IMR-90 (cell line): ENCODE data around the gene ATP11A. TPM values are rescaled to one million over a fixed set of nuclear protein-coding genes. Genes with fewer than 3 reads are reported as not detected.

Experiments used
- ATAC-seq: fragments of 200-7000 bp; cut with Tn5 transposase; 2 replicates; pipeline ENCODE4 v1.9.1; 2020; ENCODE audit warnings: low read depth, mild to moderate bottlenecking, moderate library complexity
- BruUV-seq: library from RNA; stranded (reverse); fragments of 400-500 nt; replicated peaks from 2 replicates; lab custom pipeline; 2021; lab: Mats Ljungman, UMichigan
- CTCF ChIA-PET: fragments of 300-600 bp; formaldehyde crosslinking; extraction: SDS; loops from one replicate; lab custom pipeline; 2021; ENCODE audit warnings: antibody characterized with exemption; lab: Yijun Ruan, JAX
- POLR2A ChIA-PET: fragments of 300-600 bp; sonication (Branson Sonifier 250); formaldehyde crosslinking; loops from one replicate; lab custom pipeline; 2022; ENCODE audit warnings: antibody characterized with exemption; ENCODE audit not compliant: unreplicated experiment; lab: Charles Lee
- DNase-seq: peaks from one replicate; pipeline ENCODE4 v3.0.0; 2013
- H2AFZ ChIP-seq: replicated peaks from 2 replicates; pipeline ENCODE3; 2013; ENCODE audit warnings: low read length, mild to moderate bottlenecking; ENCODE audit not compliant: poor library complexity
- H2AK5ac ChIP-seq: 2 replicates; pipeline ENCODE4 v1.6.1; 2013; ENCODE audit warnings: low read depth, low read length, inconsistent platforms
- H2AK9ac ChIP-seq: replicated peaks from 2 replicates; pipeline ENCODE3; 2013; ENCODE audit warnings: mild to moderate bottlenecking, low read depth, low read length, moderate library complexity; ENCODE audit not compliant: poor library complexity
- H2BK120ac ChIP-seq: 2 replicates; pipeline ENCODE4 v1.6.1; 2013; ENCODE audit warnings: low read depth, low read length, inconsistent platforms
- H2BK15ac ChIP-seq: 3 replicates; pipeline ENCODE4 v1.6.1; 2013; ENCODE audit warnings: low read depth, low read length, inconsistent platforms
- H2BK20ac ChIP-seq: 2 replicates; pipeline ENCODE4 v1.6.1; 2013; ENCODE audit warnings: low read depth, mild to moderate bottlenecking, inconsistent platforms, low read length, moderate library complexity
- H2BK5ac ChIP-seq: 2 replicates; pipeline ENCODE4 v1.6.1; 2013; ENCODE audit warnings: mild to moderate bottlenecking, low read depth, low read length, inconsistent platforms; ENCODE audit not compliant: poor library complexity, severe bottlenecking
- H3K14ac ChIP-seq: replicated peaks from 2 replicates; pipeline ENCODE4 v1.6.1; 2013; ENCODE audit warnings: low read depth, low read length, inconsistent platforms
- H3K18ac ChIP-seq: 2 replicates; pipeline ENCODE4 v1.6.1; 2013; ENCODE audit warnings: low read depth, low read length, control low read depth
- H3K23ac ChIP-seq: 2 replicates; pipeline ENCODE4 v1.6.1; 2013; ENCODE audit warnings: low read depth, low read length, inconsistent platforms
- H3K27ac ChIP-seq: 2 replicates; pipeline ENCODE4 v1.5.1; 2013; ENCODE audit warnings: mild to moderate bottlenecking, control low read depth, low read length; ENCODE audit not compliant: insufficient read depth
- H3K27me3 ChIP-seq: 2 replicates; pipeline ENCODE4 v1.6.1; 2013; ENCODE audit warnings: low read length; ENCODE audit not compliant: control insufficient read depth, insufficient read depth
- H3K36me3 ChIP-seq: 2 replicates; pipeline ENCODE4 v1.6.1; 2013; ENCODE audit warnings: low read length, mixed read lengths; ENCODE audit not compliant: control insufficient read depth, insufficient read depth
- H3K4ac ChIP-seq: 2 replicates; pipeline ENCODE4 v1.6.1; 2013; ENCODE audit warnings: low read depth, low read length, inconsistent platforms
- H3K4me1 ChIP-seq: 2 replicates; pipeline ENCODE4 v1.6.1; 2013; ENCODE audit warnings: low read length, mixed read lengths; ENCODE audit not compliant: control insufficient read depth, insufficient read depth
- H3K4me2 ChIP-seq: 2 replicates; pipeline ENCODE4 v1.6.1; 2013; ENCODE audit warnings: low read depth, mild to moderate bottlenecking, control low read depth, low read length, moderate library complexity
- H3K4me3 ChIP-seq: 2 replicates; pipeline ENCODE4 v1.5.1; 2013; ENCODE audit warnings: low read depth, mild to moderate bottlenecking, control low read depth, low read length, moderate library complexity; ENCODE audit not compliant: insufficient read depth
- H3K56ac ChIP-seq: 2 replicates; pipeline ENCODE4 v1.6.1; 2013; ENCODE audit warnings: low read length, inconsistent platforms; ENCODE audit not compliant: insufficient read depth; ENCODE audit errors: extremely low read depth
- H3K79me1 ChIP-seq, 2 experiments: 2 replicates each; pipeline ENCODE4 v1.6.1; 2013; ENCODE audit warnings: low read length in 2 of 2, inconsistent platforms in 1 of 2, low read depth in 1 of 2
- H3K9ac ChIP-seq: 2 replicates; pipeline ENCODE4 v1.6.1; 2013; ENCODE audit warnings: low read depth, low read length, control low read depth
- H3K9me1 ChIP-seq: 2 replicates; pipeline ENCODE4 v1.6.1; 2013; ENCODE audit warnings: low read length, inconsistent platforms; ENCODE audit not compliant: insufficient read depth
- H3K9me3 ChIP-seq: 2 replicates; pipeline ENCODE4 v1.6.1; 2013; ENCODE audit warnings: low read length; ENCODE audit not compliant: control insufficient read depth, insufficient read depth
- H4K20me1 ChIP-seq: 2 replicates; pipeline ENCODE4 v1.6.1; 2013; ENCODE audit warnings: low read length, inconsistent platforms; ENCODE audit not compliant: insufficient read depth
- H4K5ac ChIP-seq: 2 replicates; pipeline ENCODE4 v1.6.1; 2013; ENCODE audit warnings: mild to moderate bottlenecking, low read depth, low read length, control low read depth
- H4K8ac ChIP-seq, 2 experiments: 2 replicates each; pipeline ENCODE4 v1.6.1; 2013; ENCODE audit warnings: low read depth in 2 of 2, low read length in 2 of 2, control low read depth in 1 of 2, inconsistent platforms in 1 of 2
- H4K91ac ChIP-seq: 2 replicates; pipeline ENCODE4 v1.6.1; 2013; ENCODE audit warnings: low read depth, low read length, inconsistent platforms; ENCODE audit not compliant: insufficient read depth
- BHLHE40 ChIP-seq: fragments of 150-350 bp; IDR thresholded peaks from 2 replicates; pipeline ENCODE4 v1.6.1; 2016; ENCODE audit warnings: mild to moderate bottlenecking, low read depth, low read length
- CEBPB ChIP-seq: IDR thresholded peaks from 2 replicates; pipeline ENCODE4 v1.6.1; 2012; ENCODE audit warnings: low read depth, low read length, improper control_type of control experiment
- CHD1 ChIP-seq: IDR thresholded peaks from 2 replicates; pipeline ENCODE4 v1.6.1; 2012; ENCODE audit warnings: low read depth, low read length, improper control_type of control experiment
- MAFK ChIP-seq: IDR thresholded peaks from 2 replicates; pipeline ENCODE4 v1.6.1; 2012; ENCODE audit warnings: low read depth, low read length, improper control_type of control experiment
- MAZ ChIP-seq: IDR thresholded peaks from 2 replicates; pipeline ENCODE4 v1.6.1; 2012; ENCODE audit warnings: low read depth, mild to moderate bottlenecking, low read length, improper control_type of control experiment, moderate library complexity, borderline replicate concordance
- MXI1 ChIP-seq: IDR thresholded peaks from 2 replicates; pipeline ENCODE4 v1.6.1; 2012; ENCODE audit warnings: low read depth, mild to moderate bottlenecking, low read length, moderate library complexity, borderline replicate concordance
- NFE2L2 ChIP-seq: fragments of 150-350 bp; IDR thresholded peaks from 2 replicates; pipeline ENCODE4 v1.6.1; 2016; ENCODE audit warnings: low read depth, mild to moderate bottlenecking, low read length
- RAD21 ChIP-seq: IDR thresholded peaks from 2 replicates; pipeline ENCODE4 v1.6.1; 2012; ENCODE audit warnings: low read length, improper control_type of control experiment
- RCOR1 ChIP-seq: IDR thresholded peaks from 2 replicates; pipeline ENCODE4 v1.6.1; 2012; ENCODE audit warnings: mild to moderate bottlenecking, low read length, improper control_type of control experiment; ENCODE audit not compliant: insufficient replicate concordance
- SMC3 ChIP-seq: fragments of 150-350 bp; IDR thresholded peaks from 2 replicates; pipeline ENCODE4 v1.6.1; 2016; ENCODE audit warnings: low read depth, mild to moderate bottlenecking, antibody characterized with exemption, low read length, moderate library complexity
- WGBS, 2 experiments: methylation state at CpG; one replicate each; pipeline versions ENCODE4 v1.1.5 to v1.1.7; 2013; ENCODE audit warnings: missing lambda C conversion rate in 2 of 2; ENCODE audit not compliant: insufficient read length in 1 of 2; ENCODE audit errors: extremely low coverage in 2 of 2; 5-methylcytosine and 5-hydroxymethylcytosine counted together
- dilution Hi-C: fragments of 300-500 bp; cut with HindIII; formaldehyde crosslinking; loops from one replicate; pipeline ENCODE4 v1.14.3; 2018; ENCODE audit warnings: low sequenced_read_pairs; ENCODE audit not compliant: unreplicated experiment
- in situ Hi-C: fragments of 300-500 bp; cut with MboI; formaldehyde crosslinking; loops from 3 replicates; pipeline ENCODE4 v1.14.3; 2019; ENCODE audit warnings: low sequenced_read_pairs, inconsistent platforms, mixed read lengths
- intact Hi-C: fragments of 100-400 bp; cut with micrococcal nuclease; formaldehyde crosslinking; loops from 2 replicates; pipeline ENCODE4 v1.10.0; 2022
- polyA plus RNA-seq, 3 experiments: library from polyadenylated mRNA; depleted of rRNA; stranded (reverse); fragments of >200 nt; gene quantifications; 2 replicates each; pipeline ENCODE4 v1.2.3, GENCODE V29; 2012; ENCODE audit warnings: low replicate concordance in 1 of 3
- total RNA-seq: library from RNA; depleted of rRNA; stranded (reverse); fragments of >200 nt; gene quantifications from 2 replicates; pipeline ENCODE4 v1.2.3, GENCODE V29; 2012
- TF ChIP-seq, protein P1 (sequence below): fragments of 150-350 bp; IDR thresholded peaks from 2 replicates; pipeline ENCODE4 v1.6.1; 2016; ENCODE audit warnings: low read depth, mild to moderate bottlenecking, low read length, moderate library complexity, borderline replicate concordance
- TF ChIP-seq, protein P2 (sequence below): conservative IDR thresholded peaks from 2 replicates; pipeline ENCODE4 v1.5.1; 2012; ENCODE audit warnings: mild to moderate bottlenecking, low read depth, low read length, improper control_type of control experiment

The ATP11A gene
- total and polyA plus RNA-seq, 2 of the 4 experiments (the other 2 are of a cell fraction): 8.4 to 12.0 TPM

DNA sequence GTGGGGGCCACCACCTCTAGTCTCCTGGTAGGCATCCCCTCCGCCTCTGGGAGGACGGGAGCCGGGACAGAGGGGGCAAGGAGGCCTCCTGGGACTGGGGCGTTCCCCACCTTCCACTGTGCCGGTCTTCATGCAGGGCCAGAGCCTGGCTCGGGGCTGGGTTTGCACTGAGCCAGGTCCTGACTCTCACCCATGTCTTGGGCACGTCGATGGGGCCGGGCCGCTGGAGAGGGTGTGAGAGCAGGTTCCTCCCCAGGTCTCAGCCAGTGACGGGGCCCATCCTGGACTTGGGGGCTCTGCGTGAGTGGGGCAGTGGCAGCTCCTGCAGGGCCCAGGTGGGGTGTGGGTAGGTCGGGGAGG is 26.6 kb downstream of the ATP11A start:
- peaks cover 12% of the 10 kb centered on the region for H4K20me1 ChIP-seq
- no peak overlapping the region for H3K4me3 ChIP-seq
- ATAC-seq: no peak
- in situ Hi-C loops (no loop called here), dilution Hi-C loops (no loop called here), intact Hi-C loops (no loop called here)
- no peaks in the 10 kb centered on the region for H3K36me3 ChIP-seq
- no peak overlapping the region for H2BK20ac ChIP-seq
- no peak for DNase-seq
- no peak overlapping the region for H3K23ac ChIP-seq
- no peak overlapping the region for H2BK15ac ChIP-seq
- H2BK5ac ChIP-seq: no peak overlapping the region
- H3K27ac ChIP-seq: no peak overlapping the region
- no peak overlapping the region for H4K5ac ChIP-seq
- H3K4ac ChIP-seq: no peak overlapping the region
- peaks cover 12% of the 10 kb centered on the region for H3K9me1 ChIP-seq
- H3K9ac ChIP-seq: no peak overlapping the region
- peaks cover 14% of the 10 kb centered on the region for H3K4me1 ChIP-seq
- H4K91ac ChIP-seq: no peak overlapping the region
- H3K9me3 ChIP-seq: peaks cover 5% of the 10 kb centered on the region
- CTCF ChIA-PET: no interaction called here
- no peak overlapping the region for H3K4me2 ChIP-seq
- peak overlapping the region; percentile 23 for H2AK9ac ChIP-seq
- peaks cover 16 to 29% of the 10 kb centered on the region in 2 experiments for H3K79me1 ChIP-seq
- H3K56ac ChIP-seq: no peak overlapping the region
- no peak overlapping the region for H2BK120ac ChIP-seq
- BruUV-seq: no TSS peak
- no peak overlapping the region for H4K8ac ChIP-seq
- no peak overlapping the region for H2AFZ ChIP-seq
- no peak overlapping the region for H2AK5ac ChIP-seq
- H3K14ac ChIP-seq: no peak overlapping the region
- 90% methylated on average over 2 of the region's 13 CpGs; no CpG with 5 or more reads in 1 of the 2 experiments for WGBS, 2 experiments
- no peaks in the 10 kb centered on the region for H3K27me3 ChIP-seq
- TF ChIP-seq MAFK (no peak), MXI1 (no peak), RAD21 (no peak), CEBPB (no peak), RCOR1 (no peak), CHD1 (no peak), BHLHE40 (no peak), MAZ (no peak), SMC3 (no peak), NFE2L2 (no peak)
- TF ChIP-seq, protein P1, sequence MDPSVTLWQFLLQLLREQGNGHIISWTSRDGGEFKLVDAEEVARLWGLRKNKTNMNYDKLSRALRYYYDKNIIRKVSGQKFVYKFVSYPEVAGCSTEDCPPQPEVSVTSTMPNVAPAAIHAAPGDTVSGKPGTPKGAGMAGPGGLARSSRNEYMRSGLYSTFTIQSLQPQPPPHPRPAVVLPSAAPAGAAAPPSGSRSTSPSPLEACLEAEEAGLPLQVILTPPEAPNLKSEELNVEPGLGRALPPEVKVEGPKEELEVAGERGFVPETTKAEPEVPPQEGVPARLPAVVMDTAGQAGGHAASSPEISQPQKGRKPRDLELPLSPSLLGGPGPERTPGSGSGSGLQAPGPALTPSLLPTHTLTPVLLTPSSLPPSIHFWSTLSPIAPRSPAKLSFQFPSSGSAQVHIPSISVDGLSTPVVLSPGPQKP: no peak
- TF ChIP-seq, protein P2, sequence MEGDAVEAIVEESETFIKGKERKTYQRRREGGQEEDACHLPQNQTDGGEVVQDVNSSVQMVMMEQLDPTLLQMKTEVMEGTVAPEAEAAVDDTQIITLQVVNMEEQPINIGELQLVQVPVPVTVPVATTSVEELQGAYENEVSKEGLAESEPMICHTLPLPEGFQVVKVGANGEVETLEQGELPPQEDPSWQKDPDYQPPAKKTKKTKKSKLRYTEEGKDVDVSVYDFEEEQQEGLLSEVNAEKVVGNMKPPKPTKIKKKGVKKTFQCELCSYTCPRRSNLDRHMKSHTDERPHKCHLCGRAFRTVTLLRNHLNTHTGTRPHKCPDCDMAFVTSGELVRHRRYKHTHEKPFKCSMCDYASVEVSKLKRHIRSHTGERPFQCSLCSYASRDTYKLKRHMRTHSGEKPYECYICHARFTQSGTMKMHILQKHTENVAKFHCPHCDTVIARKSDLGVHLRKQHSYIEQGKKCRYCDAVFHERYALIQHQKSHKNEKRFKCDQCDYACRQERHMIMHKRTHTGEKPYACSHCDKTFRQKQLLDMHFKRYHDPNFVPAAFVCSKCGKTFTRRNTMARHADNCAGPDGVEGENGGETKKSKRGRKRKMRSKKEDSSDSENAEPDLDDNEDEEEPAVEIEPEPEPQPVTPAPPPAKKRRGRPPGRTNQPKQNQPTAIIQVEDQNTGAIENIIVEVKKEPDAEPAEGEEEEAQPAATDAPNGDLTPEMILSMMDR: no peak
- H3K18ac ChIP-seq: no peak overlapping the region
- POLR2A ChIA-PET: no interaction called here
